ENCODE data around the gene FOXL2NB. TPM values are rescaled to one million over a fixed set of nuclear protein-coding genes. Genes with fewer than 3 reads are reported as not detected.
"Not testable (repeated sequence)": the region's sequence is repeated elsewhere in the genome, so short reads cannot be mapped to it uniquely, and the experiment has no call there.

The FOXL2NB gene
- polyA plus RNA-seq, 2 of the 4 experiments (the other 2 are of a cell fraction) = 2.3 to 3.2 TPM

- DNase-seq (ENCODE audit: low read depth in 1 of 2, low spot score in 1 of 2); FAIRE-seq; H3K4me3 ChIP-seq; H3K9me3 ChIP-seq; H3K4me2 ChIP-seq: not testable (repeated sequence)
- peak in 1 of 2 experiments; percentile 49; a peak in 3 of 6 replicates for ATAC-seq
- peak in 1 of 2 experiments; percentile 25; a peak in 1 of 5 replicates for TF ChIP-seq RAD21 (conservative IDR thresholded peaks at IDR 0.05 in 1 of 2, IDR thresholded peaks at IDR 0.05 in 1 of 2)
- WGBS (ENCODE audit: missing lambda C conversion rate) = 84% methylated on average over 6 of the region's 6 CpGs
- Histone ChIP-seq H3K27ac (peak overlapping the region; percentile 32 to 67; a peak in 5 of 6 replicates), H3K4me1 (peaks cover 15% of the 10 kb centered on the region)
- ChIA-PET POLR2A (interaction anchor here (0.6 to 2.7 kb wide), 4 partner anchors 14 to 438 kb away, joined by 3 to 9 read pairs (median 4); partner anchors contain the start of genes CEP70 and FOXL2), CTCF (interaction anchor here (1.0 to 13.0 kb wide), 13 partner anchors 12 to 507 kb away, joined by 3 to 224 read pairs (median 8); partner anchors contain the start of gene CEP70)
Measured at GRCh38 chr3:138922400-138922799, 24.6 kb upstream of the FOXL2NB start.

- FAIRE-seq (no peak), DNase-seq (ENCODE audit: low read depth in 1 of 2, low spot score in 1 of 2) (peak; percentile 53 to 84)
- 30% methylated on average over 4 of the region's 6 CpGs for whole genome bisulfite sequencing (ENCODE audit: missing lambda C conversion rate)
Measured at GRCh38 chr3:138923531-138923994, 23.5 kb upstream of the FOXL2NB start.

DNA sequence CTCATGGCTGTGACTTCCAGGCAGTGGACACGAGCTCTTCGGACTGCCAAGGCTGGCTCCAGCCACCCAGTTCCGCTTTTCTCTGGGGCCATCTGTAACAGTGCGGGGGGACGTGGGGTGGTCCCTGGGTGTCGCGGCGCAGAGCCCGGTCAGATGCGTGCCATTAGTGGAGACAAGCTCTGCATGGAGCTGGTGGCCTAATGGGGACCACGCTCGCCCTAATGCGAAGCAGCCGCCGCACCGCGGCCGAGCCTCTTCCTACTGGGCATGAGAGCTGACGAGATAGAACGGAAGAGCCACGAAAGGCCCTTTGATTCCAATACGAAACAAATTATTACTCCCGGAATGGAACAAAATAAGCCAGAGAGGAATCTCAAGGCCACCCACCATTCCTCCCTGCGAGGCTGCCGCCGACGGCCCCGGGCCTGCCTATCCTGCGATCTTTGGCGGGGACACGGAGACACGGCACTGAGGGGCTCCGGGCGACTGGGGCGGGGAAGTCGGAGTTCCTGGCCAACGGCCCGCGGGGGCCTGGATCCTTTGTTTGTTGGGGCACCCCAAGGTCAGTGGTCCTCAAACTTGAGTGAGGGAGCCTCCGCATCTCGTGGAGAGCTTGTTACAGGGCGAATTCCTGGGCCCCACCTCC lies 18.2 kb upstream of the FOXL2NB start:
- no peak for TF ChIP-seq REST (IDR thresholded peaks at IDR 0.05)
- FAIRE-seq (no peak), ATAC-seq (no peak), DNase-seq (ENCODE audit: low read depth in 1 of 2, low spot score in 1 of 2) (no peak)
- 81% methylated on average over 17 of the region's 42 CpGs for WGBS (ENCODE audit: missing lambda C conversion rate)
- no peak overlapping the region for H3K4me2 ChIP-seq
- POLR2A ChIA-PET = interaction anchor here (0.6 kb wide), 1 partner anchor 453 kb away, joined by 4 read pairs; no protein-coding TSS in a partner anchor
- H3K4me3 ChIP-seq = no peak overlapping the region
- no peak overlapping the region for H3K27ac ChIP-seq
- no peaks in the 10 kb centered on the region for H3K9me3 ChIP-seq
- H3K4me1 ChIP-seq = no peaks in the 10 kb centered on the region
- CTCF ChIA-PET = interaction anchor here (0.6 to 9.0 kb wide), 6 partner anchors 11 to 525 kb away, joined by 3 to 73 read pairs (median 4); no protein-coding TSS in a partner anchor

More at GRCh38 chr3:138923531-138923994, 23.5 kb upstream of the FOXL2NB start:
- peaks cover 15% of the 10 kb centered on the region for H3K4me1 ChIP-seq
- TF ChIP-seq SREBF2 (IDR thresholded peaks at IDR 0.05) (no peak), CTCF (IDR thresholded peaks at IDR 0.05) (peak; percentile 72), RAD21 (conservative IDR thresholded peaks at IDR 0.05 in 1 of 2, IDR thresholded peaks at IDR 0.05 in 1 of 2) (peak; percentile 73 to 81), ZFP36 (IDR thresholded peaks at IDR 0.05; ENCODE audit: borderline replicate concordance, partially characterized antibody) (no peak), SMC3 (IDR thresholded peaks at IDR 0.05) (peak; percentile 71), GATA3 (IDR thresholded peaks at IDR 0.05; ENCODE audit: borderline replicate concordance) (no peak)
- TF ChIP-seq, protein P1, sequence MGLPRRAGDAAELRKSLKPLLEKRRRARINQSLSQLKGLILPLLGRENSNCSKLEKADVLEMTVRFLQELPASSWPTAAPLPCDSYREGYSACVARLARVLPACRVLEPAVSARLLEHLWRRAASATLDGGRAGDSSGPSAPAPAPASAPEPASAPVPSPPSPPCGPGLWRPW (IDR thresholded peaks at IDR 0.05) = no peak
- TF ChIP-seq, protein P2, sequence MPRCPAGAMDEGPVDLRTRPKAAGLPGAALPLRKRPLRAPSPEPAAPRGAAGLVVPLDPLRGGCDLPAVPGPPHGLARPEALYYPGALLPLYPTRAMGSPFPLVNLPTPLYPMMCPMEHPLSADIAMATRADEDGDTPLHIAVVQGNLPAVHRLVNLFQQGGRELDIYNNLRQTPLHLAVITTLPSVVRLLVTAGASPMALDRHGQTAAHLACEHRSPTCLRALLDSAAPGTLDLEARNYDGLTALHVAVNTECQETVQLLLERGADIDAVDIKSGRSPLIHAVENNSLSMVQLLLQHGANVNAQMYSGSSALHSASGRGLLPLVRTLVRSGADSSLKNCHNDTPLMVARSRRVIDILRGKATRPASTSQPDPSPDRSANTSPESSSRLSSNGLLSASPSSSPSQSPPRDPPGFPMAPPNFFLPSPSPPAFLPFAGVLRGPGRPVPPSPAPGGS (IDR thresholded peaks at IDR 0.05) = no peak
- ChIA-PET POLR2A (interaction anchor here (0.6 to 1.5 kb wide), 4 partner anchors 13 to 506 kb away, joined by 3 to 8 read pairs (median 4); partner anchors contain the start of gene CEP70), CTCF (interaction anchor here (0.6 to 13.0 kb wide), 55 partner anchors 8 to 805 kb away, joined by 3 to 224 read pairs (median 3); partner anchors contain the start of genes CEP70 and ESYT3)
- H3K27ac ChIP-seq = no peak overlapping the region
- peak; percentile 90 to 93 for ATAC-seq
- no peaks in the 10 kb centered on the region for H3K9me3 ChIP-seq
- H3K4me3 ChIP-seq = no peak overlapping the region
- H3K4me2 ChIP-seq = peak overlapping the region; percentile 56; the same call in 2 of the 3 replicates
